Hepatocyte (in vitro differentiated cells): Measurements from ENCODE around the gene MAMDC2. TPM values are rescaled to one million over a fixed set of nuclear protein-coding genes. Genes with fewer than 3 reads are reported as not detected.

ENCODE experiments used
- polyA plus RNA-seq: library from polyadenylated mRNA; unstranded; fragments of >200 nt; fragmentation: Nextera tagmentation; extraction: Ambion mirVana; gene quantifications from 2 replicates; pipeline ENCODE4 v1.2.1, GENCODE V29; 2016
- small RNA-seq: library from RNA; depleted of rRNA; stranded (forward); fragments of <200 nt; gene quantifications from one replicate; pipeline ENCODE3, GENCODE V24; 2014
- total RNA-seq: library from RNA; depleted of rRNA; stranded (reverse); fragments of >200 nt; gene quantifications from 2 replicates; pipeline ENCODE4 v1.2.3, GENCODE V29; 2014

MAMDC2 gene
- total and polyA plus RNA-seq, 2 experiments from 2014 or later = 0.65 to 1.9 TPM

Small RNAs within 50 kb of the gene (small RNA-seq; reads per million reads assigned to genes)
- gene RNU2-5P = 0.25 reads per million

Other genes starting within 250 kb of the MAMDC2 start
- gene CFAP95, start 223.0 kb upstream of the MAMDC2 start, total RNA-seq = 3.1 TPM in 1 of 2 replicates, not detected in the other
- 0.30 and 0.62 TPM in 2 replicates for gene CFAP95, start 223.0 kb upstream of the MAMDC2 start, polyA plus RNA-seq
- 30.7 and 31.9 TPM in 2 replicates for gene SMC5, start 215.1 kb downstream of the MAMDC2 start, total RNA-seq
- gene SMC5, start 215.1 kb downstream of the MAMDC2 start, polyA plus RNA-seq = 14.5 and 14.9 TPM in 2 replicates